GM19043 (cell line): ENCODE data around the gene DYNLL2.
"Not testable (repeated sequence)": the region's sequence is repeated elsewhere in the genome, so short reads cannot be mapped to it uniquely, and the experiment has no call there.

ENCODE experiments used
- ATAC-seq: cut with Tn5 transposase; IDR thresholded peaks from one replicate; pipeline ENCODE4 v1.9.1; 2021; ENCODE audit warnings: low read depth; ENCODE audit not compliant: unreplicated experiment

Gene DYNLL2

DNA sequence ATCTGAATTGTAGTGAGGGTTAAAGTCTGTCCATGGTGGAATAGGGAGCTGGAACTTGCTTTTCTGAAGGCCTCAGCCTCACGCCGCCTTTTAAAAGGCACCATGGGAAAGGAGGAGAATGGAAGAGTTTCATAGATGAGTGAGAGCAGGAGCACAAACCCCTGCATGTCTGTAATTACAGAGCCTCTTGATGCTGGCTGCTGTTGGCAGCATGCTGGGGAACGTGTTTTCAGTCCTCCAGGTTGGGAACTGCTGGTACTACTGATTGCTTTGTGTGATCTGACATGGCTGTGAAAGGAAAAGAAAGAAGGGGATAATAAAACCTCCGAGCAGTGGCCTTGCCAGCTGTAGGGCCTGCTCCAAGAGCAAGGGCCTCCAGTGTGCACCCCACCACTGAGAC is 16.8 kb upstream of the DYNLL2 start:
- ATAC-seq = no peak

DNA sequence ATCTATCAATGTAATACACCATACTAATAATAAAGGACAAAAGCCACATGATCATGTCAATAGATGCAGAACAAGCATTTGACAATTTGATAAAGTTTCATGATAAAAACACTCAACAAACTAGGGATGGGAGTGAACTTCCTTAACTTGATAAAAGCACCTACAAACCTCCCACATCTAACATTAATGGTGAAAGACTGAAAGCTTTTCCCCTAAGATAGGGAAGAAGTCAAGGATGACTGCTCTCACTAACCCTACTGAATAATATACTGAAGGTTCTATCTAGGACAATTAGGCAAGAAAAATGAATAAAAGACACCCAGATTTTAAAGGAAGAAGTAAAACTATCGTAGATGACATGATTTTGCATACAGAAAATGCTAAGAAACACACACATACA is 10.4 kb upstream of the DYNLL2 start:
- no peak for ATAC-seq

DNA sequence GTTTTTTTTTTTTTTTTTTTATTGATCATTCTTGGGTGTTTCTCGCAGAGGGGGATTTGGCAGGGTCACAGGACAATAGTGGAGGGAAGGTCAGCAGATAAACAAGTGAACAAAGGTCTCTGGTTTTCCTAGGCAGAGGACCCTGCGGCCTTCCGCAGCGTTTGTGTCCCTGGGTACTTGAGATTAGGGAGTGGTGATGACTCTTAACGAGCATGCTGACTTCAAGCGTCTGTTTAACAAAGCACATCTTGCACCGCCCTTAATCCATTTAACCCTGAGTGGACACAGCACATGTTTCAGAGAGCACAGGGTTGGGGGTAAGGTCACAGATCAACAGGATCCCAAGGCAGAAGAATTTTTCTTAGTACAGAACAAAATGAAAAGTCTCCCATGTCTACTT is 10.0 kb upstream of the DYNLL2 start:
- not testable (repeated sequence) for ATAC-seq

DNA sequence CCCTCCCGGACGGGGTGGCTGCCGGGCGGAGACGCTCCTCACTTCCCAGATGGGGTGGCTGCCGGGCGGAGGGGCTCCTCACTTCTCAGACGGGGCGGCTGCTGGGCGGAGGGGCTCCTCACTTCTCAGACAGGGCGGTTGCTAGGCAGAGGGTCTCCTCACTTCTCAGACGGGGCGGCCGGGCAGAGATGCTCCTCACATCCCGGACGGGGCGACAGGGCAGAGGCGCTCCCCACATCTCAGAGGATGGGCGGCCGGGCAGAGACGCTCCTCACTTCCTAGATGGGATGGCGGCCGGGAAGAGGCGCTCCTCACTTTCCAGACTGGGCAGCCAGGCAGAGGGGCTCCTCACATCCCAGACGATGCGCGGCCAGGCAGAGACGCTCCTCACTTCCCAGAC is 8.8 kb upstream of the DYNLL2 start:
- not testable (repeated sequence) for ATAC-seq

DNA sequence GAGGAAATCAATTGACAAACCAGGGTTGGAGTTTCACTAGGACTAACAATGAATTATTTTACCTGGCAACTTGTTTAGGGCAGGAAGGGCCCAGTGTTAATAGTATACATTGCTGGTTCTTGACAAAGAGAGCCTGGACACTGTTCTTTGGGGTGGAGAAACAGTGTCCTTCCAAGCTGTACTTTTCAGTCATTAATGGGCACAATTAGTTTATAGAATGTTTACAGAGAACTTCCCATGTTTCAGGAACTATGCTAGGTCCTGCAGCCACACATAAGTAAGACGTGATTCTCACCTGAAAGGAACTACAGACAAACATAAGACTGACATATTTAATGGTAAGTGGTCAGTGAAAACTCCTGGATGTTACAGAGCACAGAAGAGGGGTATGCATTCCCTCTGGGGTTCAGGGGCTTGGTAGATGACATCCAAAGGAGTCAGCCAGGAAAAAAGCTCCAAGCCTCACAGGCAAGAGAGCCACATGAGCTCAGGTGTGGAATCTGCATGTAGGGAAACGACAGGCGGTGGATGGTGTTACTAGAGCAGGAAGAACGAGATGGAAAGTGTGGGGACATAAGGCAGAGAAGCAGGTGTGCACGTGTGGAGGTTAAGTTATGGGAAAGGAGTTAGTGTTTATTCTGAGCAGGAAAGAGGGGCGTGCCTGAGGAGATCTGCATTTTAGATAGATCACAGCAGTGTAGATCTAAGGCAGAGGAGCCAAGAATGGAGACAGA is 3.8 kb upstream of the DYNLL2 start:
- ATAC-seq = no peak

DNA sequence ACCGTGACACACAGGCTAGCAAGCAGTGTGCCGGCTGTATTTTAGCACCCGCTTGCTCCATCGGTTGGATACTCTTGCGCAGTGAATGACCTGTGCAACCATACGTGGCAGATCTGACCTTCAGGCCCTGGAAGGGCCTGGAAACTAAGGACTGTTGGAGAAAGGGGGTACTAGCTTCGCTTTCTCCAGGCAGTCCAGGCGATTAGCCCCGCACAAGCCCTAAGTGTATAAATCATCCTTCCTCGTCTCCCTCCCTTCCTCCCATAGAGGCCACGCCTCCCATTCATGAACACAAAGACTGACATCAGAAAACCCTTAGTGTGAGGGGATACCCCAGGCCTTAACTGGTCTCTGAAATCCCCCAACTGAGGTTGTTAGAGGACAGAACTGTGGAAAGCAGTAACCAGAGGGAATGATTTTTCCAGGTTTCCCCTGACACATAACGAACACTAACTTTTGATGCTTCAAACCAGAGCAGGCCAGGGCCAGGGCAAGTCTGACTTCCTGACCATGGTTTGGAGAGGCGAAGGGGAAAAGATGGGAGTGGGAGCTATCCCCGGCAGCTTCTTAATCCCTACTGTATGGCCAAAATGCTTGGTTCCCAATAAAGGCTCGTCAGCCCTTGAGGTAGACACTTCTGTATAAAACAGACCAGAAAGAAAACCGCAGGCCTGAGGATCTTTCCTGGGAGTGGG is 1.4 kb upstream of the DYNLL2 start:
- no peak for ATAC-seq

DNA sequence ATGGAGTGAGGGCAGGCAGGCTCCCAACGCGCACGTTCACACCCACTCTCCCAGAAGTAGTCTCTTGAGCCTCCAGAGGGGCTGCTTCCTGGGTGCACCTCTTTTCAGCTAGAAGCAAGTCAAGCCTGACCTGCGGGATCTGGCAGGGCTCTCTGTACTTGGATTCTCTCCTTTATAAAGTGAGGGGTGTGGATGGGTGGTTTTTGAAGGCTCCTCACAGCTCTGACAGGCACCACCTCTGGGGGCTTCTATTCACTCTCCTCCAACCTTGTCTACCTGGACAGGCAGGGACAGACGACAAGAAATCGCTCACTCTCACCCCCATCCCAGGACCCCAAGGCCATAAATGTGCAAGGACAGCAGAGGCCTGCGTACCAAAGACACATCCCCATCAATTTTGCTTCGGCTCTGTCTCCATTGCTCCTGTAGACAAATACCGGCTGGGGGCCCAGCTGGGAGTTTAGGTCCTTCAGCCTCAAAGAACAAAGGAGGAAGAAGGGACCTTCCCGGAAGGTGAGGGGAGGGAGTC is 814 bp upstream of the DYNLL2 start:
- ATAC-seq = no peak

DNA sequence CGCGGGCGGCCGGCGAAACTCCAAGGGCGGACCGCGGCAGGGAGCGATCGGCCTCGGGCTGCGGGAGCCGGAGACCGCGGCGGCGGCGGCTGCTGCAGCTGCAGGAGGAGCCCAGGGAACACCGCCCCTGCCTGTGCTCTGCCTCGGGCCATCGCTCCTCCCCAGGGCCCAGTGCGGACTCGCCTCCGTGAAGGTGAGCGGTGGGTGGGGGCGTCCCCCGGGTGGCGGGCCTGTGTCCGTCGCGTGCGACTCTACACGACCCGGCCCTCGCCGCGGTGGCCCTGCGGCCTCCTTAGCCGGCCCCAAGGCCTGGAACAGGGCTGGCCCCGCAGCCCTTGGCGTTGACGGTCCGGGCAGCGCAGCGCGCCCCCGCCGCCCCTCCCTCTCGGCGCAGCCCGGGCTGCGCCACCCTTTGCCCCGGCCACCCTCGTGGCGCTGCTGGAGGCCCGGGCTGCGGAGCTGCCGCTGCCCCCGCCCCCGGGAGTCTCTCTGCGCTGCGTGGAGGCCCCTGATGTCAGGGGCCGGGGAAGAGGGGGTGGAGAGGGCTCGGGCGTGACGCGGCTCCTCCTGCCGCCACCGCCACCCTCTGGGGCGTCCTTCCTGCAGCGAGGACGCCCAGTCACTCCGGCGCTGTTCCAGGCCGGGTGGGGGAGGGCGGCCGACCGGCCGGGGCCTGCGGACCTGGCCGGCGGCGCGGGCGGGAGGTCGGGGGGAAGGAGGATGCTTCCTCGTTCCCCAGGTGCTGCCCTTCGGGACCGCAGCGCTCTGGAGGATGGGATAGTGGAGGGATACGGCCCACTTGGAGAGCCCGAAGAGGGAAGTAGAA is 485 bp downstream of the DYNLL2 start:
- peak; percentile 42 for ATAC-seq

DNA sequence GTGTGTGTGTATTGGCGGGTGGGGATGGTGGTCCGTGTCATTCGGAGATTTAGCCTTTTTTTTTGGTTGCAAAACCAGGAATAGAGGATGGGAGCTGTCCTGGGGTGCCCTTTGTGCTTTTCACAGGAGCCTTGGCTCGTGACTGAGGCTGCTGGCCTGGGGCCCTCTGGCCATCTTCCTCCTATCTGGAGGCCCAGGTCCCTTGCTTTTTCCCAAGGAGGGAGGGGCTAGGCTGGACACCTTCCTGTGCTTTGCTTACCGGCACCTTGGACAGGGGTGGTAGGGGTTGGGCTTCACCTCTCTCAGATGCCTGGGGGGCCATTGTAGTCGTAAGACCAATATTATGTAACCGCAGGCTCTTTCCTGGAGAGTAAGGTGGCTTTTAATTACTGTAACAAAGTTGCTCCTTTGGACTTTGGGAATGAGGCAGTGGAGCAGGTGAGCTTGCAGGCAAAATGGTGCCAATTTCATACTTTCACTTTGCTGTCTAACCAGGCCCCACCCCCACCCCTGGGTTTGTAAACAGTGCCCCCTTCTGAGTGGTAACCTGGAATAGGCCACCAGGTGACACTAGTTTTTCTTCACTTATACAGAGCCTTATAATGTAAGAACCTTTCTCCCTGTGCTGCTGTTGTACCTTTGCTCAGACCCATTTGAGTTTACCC is 1.2 kb downstream of the DYNLL2 start:
- no peak for ATAC-seq

DNA sequence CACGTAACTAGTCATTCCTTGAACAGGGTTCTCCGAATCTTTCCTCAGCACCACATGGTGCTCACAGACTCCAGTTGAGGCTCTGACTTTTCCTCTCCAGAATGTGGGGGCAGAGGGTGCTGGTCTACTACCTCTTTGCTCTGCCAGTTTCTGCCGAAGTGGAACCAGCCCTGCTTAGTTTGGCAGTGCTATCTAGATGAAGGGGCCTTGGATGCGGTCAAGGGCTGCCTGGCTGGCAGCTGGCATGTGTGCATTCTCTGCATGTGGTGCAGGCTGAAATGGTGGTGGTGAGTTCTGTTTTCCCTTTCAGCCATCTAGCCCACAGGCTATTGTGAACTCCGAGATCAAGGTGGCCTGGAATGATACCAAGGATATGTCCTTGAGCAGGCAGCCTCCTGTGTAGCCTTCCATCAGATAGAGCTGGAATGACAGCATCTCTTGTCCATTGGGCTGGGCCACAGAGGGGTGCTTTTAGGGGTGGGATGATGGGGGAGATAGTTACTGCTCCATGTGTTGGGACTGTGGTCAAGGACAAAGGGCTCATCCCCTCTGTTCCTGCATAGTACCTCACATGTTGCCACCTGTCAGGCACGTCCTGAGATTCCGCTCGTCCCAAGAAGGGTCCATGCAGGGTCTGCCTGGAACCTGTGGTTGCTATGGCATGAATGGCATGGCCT is 2.0 kb downstream of the DYNLL2 start:
- ATAC-seq = no peak

DNA sequence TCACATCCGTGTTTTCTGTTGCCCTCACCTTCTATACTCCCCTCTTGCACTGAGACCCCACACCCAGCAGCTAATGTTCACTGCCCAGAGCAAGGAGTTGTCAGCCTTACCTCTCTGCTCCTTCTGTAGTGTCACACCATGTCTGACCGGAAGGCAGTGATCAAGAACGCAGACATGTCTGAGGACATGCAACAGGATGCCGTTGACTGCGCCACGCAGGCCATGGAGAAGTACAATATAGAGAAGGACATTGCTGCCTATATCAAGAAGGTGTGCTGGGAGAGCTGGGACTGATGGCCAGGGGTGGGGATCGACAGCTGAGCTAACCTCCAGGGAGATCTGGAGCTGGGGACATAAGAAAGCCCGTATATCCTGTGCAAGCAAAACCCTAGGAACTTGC is 3.7 kb downstream of the DYNLL2 start:
- ATAC-seq = no peak

DNA sequence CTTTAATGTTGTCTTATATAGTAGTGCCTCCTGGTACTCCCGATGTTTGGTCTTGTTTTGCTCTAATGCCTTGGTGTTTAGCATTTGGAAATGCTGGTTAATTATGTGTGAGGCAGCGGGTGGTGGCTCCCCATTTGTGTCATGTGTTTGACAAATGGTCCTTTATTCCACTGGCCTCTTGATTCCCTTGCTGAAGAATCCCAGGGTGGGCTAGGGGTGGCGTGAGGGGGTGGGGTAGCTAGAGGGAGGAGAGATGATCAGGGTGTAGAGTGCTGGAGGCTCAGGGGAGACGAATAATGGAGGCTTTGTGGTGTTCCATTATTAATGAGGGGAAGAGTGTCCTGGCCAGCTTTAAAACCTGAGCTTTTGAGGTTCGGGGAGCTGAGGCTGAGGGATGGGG is 5.4 kb downstream of the DYNLL2 start:
- ATAC-seq = no peak

DNA sequence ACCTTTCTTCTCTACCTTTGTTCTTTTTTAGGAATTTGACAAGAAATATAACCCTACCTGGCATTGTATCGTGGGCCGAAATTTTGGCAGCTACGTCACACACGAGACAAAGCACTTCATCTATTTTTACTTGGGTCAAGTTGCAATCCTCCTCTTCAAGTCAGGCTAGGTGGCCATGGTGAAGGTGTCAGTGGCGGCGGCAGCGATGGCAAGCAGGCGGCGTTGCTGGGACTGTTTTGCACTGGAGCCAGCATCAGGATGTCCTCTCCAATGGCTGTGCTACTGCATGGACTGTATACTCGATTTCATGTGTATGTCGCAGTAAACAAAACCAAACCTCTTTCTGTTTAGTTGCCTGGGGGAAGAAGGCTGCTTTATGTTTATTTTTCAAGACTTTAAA is 5.9 kb downstream of the DYNLL2 start:
- no peak for ATAC-seq

DNA sequence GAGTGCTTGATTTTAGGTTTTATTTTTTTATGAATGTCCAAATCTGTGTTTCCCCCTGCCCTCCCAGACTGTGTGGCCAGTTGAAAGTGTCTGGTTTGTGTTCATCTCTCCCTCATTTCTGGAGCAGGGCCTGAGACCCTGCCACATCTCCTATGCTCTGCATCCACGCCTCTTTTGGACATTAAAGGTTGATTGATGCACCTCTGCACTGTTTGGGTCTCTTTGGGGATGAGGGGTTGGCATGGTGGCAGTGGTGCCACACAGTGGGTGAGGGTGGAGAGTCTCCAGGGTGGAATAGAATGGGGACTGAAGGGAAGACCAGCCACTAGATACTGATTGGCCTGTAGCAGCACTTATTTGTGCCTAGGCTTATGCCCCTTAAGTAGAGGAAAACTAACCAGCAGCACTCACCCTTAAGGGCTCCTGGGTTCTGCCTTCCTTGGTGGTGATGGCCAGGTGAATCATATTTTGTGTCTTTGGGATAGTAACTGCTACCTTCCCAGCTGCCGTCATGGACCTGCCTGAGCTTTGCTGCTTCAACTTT is 7.9 kb downstream of the DYNLL2 start:
- ATAC-seq = no peak

DNA sequence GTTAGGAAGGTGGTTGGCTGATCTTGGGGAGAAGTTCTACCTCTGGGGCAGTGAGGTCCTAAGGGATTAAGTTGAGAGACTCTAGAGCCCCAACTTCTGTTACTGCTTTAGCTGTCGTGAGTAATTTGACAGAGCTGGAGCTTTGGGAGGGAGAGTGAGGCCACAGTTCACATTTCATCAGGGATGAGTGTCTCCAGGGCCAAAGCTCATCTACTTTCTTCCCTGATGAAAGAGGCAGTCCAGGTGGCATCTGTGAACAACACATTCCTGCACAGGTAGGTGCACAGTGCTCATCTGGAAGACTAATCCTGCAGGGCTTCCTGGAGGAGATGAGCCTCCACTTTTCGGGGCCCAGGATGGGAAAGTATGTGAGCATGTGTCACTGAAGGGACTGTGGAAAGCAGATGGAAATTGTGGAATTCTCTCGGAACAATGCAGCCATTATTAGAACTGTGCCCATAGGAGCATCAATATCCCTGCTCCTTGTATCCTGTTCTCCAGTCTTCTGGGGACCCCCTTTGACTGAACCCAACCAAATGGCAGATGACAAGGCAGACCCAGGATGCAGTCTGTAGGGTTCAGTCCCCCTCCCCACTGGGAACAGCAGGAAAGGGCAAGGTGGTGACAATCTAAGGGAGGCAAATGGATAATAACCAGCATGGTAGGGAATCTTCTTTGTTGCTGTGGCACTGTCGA is 9.0 kb downstream of the DYNLL2 start:
- ATAC-seq = no peak

DNA sequence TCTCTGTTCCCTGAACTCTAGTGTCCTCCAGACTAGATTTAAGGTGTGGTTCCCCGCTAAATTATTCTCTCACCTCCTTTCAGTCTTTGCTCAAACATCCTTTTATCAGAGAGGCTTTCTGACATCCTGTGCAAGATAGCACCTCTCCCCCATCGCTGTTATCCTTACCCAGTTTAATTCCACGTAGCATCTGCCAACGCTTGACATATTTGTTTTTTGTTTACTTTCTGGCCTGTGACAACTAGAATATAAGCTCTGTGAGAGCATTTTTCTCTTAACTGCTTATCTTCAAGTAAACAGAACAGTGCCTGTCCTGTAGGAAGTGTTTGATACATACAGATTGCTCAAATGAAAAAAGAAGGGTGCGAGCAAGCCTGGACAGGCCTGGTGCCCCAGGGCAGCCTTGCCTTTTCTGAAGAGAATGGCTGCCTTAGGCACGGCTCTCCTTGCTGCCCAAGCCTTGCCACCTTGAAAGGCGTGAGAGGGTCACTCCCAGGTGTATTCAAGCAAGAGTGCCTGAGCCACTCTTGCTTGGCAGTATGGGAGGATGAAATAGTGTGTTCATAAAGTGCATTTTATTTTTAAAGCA is 9.7 kb downstream of the DYNLL2 start:
- ATAC-seq = no peak

DNA sequence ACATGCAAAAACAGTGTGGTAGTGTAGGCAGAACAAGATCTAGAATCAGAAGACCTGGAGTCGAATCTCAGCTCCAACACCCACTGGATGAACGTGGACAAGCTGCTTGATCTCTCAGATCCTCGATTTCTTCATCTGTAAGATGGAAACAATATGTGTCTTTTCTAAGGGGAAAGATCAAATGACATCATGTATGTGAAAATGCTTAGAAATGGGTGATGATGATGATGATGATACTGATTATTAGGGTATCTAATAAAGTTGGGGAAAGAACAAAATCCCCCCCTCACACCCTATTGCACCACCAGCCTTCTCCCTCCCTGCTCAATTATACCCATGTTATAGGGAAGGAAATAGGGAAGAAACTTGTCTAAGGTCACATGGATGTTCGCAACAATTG is 10.9 kb downstream of the DYNLL2 start:
- no peak for ATAC-seq

DNA sequence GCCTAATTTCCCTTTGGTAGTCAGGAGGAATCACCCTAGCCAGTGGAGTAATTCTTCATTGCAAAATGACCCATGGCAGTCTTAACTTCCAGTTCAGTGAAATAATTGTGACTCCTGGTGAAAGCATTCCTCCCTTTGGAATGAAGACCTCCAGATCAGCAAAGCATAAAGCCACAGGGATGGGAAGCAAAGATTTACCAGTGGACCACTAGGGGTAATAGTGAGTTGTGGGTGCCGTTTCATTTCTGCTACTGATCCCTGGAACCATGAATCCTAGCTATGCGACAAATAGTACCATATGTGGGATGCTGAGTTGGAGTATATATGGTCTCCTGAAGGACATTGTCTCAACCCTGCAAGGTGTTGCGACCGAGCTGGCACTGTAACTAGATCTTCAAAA is 13.7 kb downstream of the DYNLL2 start:
- no peak for ATAC-seq
